HUES64 (cell line): ENCODE data around the gene MYO9B.
"Not testable (repeated sequence)": the region's sequence is repeated elsewhere in the genome, so short reads cannot be mapped to it uniquely, and the experiment has no call there.

Experiments
- H3K27ac ChIP-seq: 2 replicates; pipeline ENCODE4 v1.7.0; 2013; ENCODE audit warnings: low read depth, low read length, inconsistent platforms
- H3K27me3 ChIP-seq: 2 replicates; pipeline ENCODE4 v1.6.1; 2013; ENCODE audit warnings: mild to moderate bottlenecking, low read length; ENCODE audit not compliant: insufficient read depth
- H3K36me3 ChIP-seq: 2 replicates; pipeline ENCODE4 v1.6.1; 2013; ENCODE audit warnings: mild to moderate bottlenecking, low read length; ENCODE audit not compliant: insufficient read depth
- H3K4me1 ChIP-seq: 2 replicates; pipeline ENCODE4 v1.6.1; 2013; ENCODE audit warnings: mild to moderate bottlenecking, low read length, moderate library complexity; ENCODE audit not compliant: insufficient read depth
- H3K4me3 ChIP-seq: 2 replicates; pipeline ENCODE4 v1.5.1; 2013; ENCODE audit warnings: mild to moderate bottlenecking, low read length, moderate library complexity
- H3K9ac ChIP-seq: 2 replicates; pipeline ENCODE4 v1.6.1; 2013; ENCODE audit warnings: mild to moderate bottlenecking, low read depth, low read length
- H3K9me3 ChIP-seq: 2 replicates; pipeline ENCODE4 v1.6.1; 2013; ENCODE audit warnings: low read depth, low read length; ENCODE audit not compliant: insufficient read depth
- WGBS: fragments of 150-250, 120-280 bp; methylation state at CpG from one replicate; pipeline ENCODE4 v1.1.7; 2013; ENCODE audit warnings: missing lambda C conversion rate; 5-methylcytosine and 5-hydroxymethylcytosine counted together

MYO9B gene

DNA sequence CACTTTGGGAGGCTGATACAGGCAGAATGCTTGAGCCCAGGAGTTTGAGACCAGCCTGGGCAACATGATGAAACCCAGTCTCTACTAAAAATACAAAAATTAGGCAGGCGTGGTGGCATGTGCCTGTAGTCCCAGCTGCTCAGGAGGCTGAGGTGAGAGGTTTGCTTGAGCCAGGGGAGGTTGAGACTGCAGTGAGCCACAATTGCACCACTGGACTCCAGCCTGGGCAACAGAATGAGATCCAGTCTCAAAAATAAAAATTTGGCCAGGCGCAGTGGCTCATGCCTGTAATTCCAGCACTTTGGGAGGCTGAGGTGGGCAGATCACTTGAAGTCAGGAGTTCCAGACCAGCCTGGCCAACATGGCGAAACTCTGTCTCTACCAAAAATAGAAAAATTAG lies 19.1 kb downstream of the MYO9B start:
- not testable (repeated sequence) for H3K4me3 ChIP-seq, H3K27me3 ChIP-seq, H3K36me3 ChIP-seq, H3K9me3 ChIP-seq, H3K9ac ChIP-seq, H3K27ac ChIP-seq
- H3K4me1 ChIP-seq = peaks cover 14% of the 10 kb centered on the region
- 96% methylated on average over 3 of the region's 3 CpGs for WGBS

DNA sequence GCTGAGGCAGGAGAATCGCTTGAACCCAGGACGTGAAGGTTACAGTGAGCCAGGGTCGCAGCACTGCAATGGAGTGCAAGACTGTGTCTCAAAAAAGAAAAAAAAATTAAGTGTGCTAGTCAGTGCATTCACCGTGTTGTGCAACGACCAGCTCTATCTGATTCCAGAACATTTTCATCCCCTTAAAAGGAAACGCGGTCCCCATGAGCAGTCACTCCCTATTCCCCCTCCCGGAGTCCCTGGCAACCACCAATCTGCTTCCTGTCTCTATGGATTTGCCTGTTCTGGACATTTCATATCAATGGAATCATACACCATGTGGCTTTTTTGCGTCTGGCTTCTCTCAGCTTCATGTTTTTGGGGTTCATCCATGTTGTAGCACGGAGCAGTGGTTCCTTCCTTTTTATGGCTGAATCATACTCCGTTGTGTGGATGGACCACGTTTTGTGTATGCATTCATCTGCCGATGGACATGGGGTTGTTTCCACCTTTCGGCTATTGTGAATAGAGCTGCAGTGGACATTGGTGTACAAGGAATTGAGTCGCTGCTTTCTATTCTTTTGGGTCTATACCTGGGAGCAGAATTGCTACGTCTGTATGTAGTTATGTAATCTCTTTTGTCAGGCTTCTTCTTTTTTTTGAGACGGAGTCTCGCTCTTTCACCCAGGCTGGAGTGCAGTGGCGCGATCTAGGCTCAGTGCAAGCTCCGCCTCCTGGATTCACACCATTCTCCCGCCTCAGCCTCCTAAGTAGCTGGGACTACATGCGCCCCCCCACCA lies 19.8 kb downstream of the MYO9B start:
- no peaks in the 10 kb centered on the region for H3K9me3 ChIP-seq
- H3K27ac ChIP-seq = no peak overlapping the region
- H3K4me3 ChIP-seq = no peak overlapping the region
- H3K4me1 ChIP-seq = peaks cover 14% of the 10 kb centered on the region
- no peaks in the 10 kb centered on the region for H3K27me3 ChIP-seq
- no peaks in the 10 kb centered on the region for H3K36me3 ChIP-seq
- 93% methylated on average over 23 of the region's 23 CpGs for WGBS
- no peak overlapping the region for H3K9ac ChIP-seq

DNA sequence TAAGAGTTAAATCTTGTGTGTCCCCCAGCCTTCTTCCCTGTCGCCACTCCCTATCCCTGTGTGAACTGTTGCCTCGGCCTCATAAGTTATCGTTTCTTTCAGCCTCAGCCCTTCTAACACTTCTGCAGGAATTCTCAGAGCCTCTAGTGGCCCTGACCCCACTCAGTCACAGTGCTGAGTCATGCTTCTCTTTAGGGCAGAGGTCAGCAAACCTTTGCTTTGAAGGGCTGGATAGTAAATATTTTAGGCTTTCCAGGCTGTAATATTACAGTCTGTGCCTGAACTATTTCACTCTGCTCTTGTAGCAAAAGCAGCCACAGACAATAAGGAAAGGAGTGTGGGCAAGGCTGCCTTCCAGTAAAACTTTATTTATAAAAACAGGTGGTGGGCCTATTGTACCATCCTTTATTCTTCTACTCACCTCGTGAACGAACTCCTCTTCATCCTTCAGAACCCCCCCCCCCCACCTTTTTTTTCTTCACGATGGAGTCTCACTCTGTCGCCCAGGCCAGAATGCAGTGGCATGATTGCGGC lies 22.1 kb downstream of the MYO9B start:
- H3K4me1 ChIP-seq = peaks cover 7% of the 10 kb centered on the region; the same call in 1 of the 2 replicates
- H3K27ac ChIP-seq = peak overlapping the region; percentile 23; the same call in 1 of the 2 replicates
- WGBS = 86% methylated on average over 8 of the region's 8 CpGs
- peak overlapping the region; percentile 43; the same call in 1 of the 2 replicates for H3K9ac ChIP-seq
- H3K9me3 ChIP-seq = no peaks in the 10 kb centered on the region
- no peaks in the 10 kb centered on the region for H3K27me3 ChIP-seq
- no peak overlapping the region for H3K4me3 ChIP-seq
- H3K36me3 ChIP-seq = peaks cover 14% of the 10 kb centered on the region

DNA sequence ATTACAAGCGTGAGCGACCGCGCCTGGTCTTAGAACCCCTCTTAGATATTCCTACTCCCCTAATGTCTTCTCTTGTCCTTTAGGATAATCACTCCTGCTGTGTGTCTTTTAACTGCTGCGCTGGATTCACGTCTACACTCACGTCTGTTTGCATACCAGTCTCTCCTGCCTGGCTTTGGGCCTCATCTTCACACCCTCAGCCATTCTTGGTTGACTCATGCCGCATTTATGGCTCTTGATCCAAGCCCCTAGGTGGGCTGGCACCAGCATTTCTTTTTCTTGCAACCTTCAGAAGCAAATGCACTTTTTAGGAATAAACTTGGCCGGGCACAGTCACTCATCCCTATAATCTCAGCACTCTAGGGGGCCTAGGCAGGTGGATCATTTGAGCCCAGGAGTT lies 22.7 kb downstream of the MYO9B start:
- Histone ChIP-seq H3K4me3 (no peak overlapping the region), H3K9ac (no peak overlapping the region), H3K4me1 (peaks cover 7% of the 10 kb centered on the region; the same call in 1 of the 2 replicates), H3K27ac (no peak overlapping the region), H3K27me3 (no peaks in the 10 kb centered on the region), H3K9me3 (no peaks in the 10 kb centered on the region), H3K36me3 (peaks cover 18% of the 10 kb centered on the region)
- WGBS = 81% methylated on average over 9 of the region's 9 CpGs

DNA sequence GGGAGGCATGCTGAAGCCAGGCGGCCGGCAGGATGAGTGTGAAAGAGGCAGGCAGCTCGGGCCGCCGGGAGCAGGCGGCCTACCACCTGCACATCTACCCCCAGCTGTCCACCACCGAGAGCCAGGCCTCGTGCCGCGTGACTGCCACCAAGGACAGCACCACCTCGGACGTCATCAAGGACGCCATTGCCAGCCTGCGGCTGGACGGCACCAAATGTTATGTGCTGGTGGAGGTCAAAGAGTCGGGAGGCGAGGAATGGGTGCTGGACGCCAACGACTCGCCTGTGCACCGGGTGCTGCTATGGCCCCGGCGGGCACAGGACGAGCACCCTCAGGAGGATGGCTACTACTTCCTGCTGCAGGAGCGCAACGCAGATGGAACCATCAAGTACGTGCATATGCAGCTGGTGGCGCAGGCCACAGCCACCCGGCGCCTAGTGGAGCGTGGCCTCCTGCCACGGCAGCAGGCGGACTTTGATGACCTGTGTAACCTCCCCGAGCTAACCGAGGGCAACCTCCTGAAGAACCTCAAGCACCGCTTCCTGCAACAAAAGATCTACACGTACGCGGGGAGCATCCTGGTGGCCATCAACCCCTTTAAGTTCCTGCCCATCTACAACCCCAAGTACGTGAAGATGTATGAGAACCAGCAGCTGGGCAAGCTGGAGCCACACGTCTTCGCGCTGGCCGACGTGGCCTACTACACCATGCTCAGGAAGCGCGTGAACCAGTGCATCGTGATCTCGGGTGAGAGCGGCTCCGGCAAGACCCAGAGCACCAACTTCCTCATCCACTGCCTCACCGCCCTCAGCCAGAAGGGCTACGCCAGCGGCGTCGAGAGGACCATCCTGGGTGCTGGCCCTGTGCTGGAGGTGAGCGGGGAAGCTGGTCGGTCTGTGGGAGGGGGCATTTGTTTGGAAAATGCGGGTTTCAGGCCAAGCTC lies 26.4 kb downstream of the MYO9B start:
- H3K36me3 ChIP-seq = peaks cover 30% of the 10 kb centered on the region
- 97% methylated on average over 59 of the region's 59 CpGs for WGBS
- H3K4me3 ChIP-seq = no peak overlapping the region
- no peaks in the 10 kb centered on the region for H3K27me3 ChIP-seq
- no peaks in the 10 kb centered on the region for H3K9me3 ChIP-seq
- no peak overlapping the region for H3K27ac ChIP-seq
- H3K4me1 ChIP-seq = peaks cover 7% of the 10 kb centered on the region; the same call in 1 of the 2 replicates
- no peak overlapping the region for H3K9ac ChIP-seq

DNA sequence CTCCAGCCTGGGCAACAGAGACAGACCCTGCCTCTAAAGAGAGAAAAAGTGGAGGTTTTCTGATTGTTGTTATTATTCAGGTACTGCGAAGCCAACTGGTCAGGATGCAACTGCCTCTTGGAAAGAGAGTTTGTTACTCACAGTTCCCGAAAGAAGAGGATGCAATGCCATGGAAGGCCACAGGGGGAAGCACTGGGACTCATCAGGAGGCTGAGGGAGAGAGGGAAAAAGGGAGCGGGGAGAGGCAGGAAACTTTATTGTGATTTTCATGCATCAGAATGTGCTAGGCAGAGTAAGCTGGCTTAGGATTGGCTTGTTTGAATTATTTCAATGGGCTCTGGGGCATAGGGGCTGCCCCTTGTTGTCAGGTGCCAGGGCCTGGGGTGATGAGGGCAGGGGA lies 27.6 kb downstream of the MYO9B start:
- Histone ChIP-seq H3K36me3 (peaks cover 33% of the 10 kb centered on the region), H3K4me3 (no peak overlapping the region), H3K9ac (no peak overlapping the region), H3K4me1 (peaks cover 3% of the 10 kb centered on the region; the same call in 1 of the 2 replicates), H3K27me3 (no peaks in the 10 kb centered on the region), H3K27ac (no peak overlapping the region), H3K9me3 (no peaks in the 10 kb centered on the region)
- 92% methylated on average over 3 of the region's 3 CpGs for WGBS

DNA sequence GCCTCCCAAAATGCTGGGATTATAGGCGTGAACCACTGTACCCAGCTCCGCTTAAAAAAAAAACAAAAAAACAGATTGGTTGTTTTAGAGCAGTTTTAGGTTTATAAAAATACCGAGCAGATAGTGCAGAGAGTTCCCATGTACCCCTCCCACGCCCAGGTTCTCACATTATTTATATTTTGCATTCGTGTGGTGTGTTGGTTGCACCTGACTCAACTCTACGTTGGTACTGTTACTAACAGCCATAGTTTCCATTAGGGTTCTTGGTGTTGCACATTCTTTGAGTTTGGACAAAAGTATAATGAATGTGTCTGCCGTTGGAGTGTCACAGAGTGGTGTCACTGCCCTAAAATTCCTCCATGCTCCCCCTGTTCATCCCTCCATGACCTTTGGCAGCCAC lies 29.1 kb downstream of the MYO9B start:
- Histone ChIP-seq H3K36me3 (peaks cover 36% of the 10 kb centered on the region), H3K27me3 (no peaks in the 10 kb centered on the region), H3K9me3 (no peaks in the 10 kb centered on the region), H3K4me1 (peaks cover 3% of the 10 kb centered on the region; the same call in 1 of the 2 replicates), H3K9ac (no peak overlapping the region), H3K4me3 (no peak overlapping the region), H3K27ac (no peak overlapping the region)
- WGBS = 91% methylated on average over 7 of the region's 7 CpGs

DNA sequence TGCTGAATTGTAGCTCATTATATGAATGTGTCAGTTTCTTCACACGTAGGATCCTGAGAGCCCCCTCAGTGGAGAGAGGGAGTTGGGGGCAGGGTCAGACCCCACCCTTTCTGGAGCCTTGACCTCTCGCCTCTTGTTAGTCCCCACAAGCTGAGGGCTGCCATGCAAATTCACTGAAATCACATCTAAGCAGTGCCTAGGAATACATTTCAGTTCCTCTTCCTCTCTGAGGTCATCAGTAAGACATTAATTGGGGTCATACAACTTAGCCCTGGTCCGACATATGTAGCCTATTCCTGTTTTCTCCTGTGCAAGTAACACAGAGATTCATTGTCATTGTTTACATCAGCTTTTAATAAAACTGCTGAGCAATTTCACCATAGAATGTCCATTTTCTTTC lies 30.0 kb downstream of the MYO9B start:
- Histone ChIP-seq H3K36me3 (peaks cover 36% of the 10 kb centered on the region), H3K9me3 (no peaks in the 10 kb centered on the region), H3K27me3 (no peaks in the 10 kb centered on the region), H3K27ac (no peak overlapping the region), H3K9ac (no peak overlapping the region), H3K4me1 (peaks cover 3% of the 10 kb centered on the region; the same call in 1 of the 2 replicates), H3K4me3 (no peak overlapping the region)
- 87% methylated on average over 3 of the region's 3 CpGs for WGBS

DNA sequence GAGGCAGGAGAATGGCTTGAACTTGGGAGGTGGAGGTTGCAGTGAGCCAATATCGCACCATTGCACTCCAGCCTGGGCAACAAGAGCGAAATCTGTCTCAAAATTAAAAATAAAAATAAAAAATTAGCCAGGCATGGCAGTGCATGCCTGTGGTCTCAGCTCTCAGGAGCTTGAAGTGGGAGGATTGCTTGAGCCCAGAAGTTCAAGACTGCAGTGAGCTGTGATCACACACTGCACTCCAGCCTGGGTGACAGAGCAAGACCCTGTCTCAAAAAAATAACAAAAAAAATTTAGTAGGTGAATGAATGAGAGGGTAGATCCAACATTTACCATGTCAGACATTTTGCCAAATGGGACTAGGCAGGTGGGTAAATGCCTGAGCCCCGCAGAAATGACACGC lies 31.4 kb downstream of the MYO9B start:
- not testable (repeated sequence) for H3K4me3 ChIP-seq, H3K27me3 ChIP-seq, H3K9me3 ChIP-seq, H3K4me1 ChIP-seq, H3K9ac ChIP-seq
- 77% methylated on average over 4 of the region's 4 CpGs for WGBS
- Histone ChIP-seq H3K27ac (0 out of 2 replicates have a peak overlapping the region, but pooled peaks have one; percentile 41), H3K36me3 (peaks cover 37% of the 10 kb centered on the region)

DNA sequence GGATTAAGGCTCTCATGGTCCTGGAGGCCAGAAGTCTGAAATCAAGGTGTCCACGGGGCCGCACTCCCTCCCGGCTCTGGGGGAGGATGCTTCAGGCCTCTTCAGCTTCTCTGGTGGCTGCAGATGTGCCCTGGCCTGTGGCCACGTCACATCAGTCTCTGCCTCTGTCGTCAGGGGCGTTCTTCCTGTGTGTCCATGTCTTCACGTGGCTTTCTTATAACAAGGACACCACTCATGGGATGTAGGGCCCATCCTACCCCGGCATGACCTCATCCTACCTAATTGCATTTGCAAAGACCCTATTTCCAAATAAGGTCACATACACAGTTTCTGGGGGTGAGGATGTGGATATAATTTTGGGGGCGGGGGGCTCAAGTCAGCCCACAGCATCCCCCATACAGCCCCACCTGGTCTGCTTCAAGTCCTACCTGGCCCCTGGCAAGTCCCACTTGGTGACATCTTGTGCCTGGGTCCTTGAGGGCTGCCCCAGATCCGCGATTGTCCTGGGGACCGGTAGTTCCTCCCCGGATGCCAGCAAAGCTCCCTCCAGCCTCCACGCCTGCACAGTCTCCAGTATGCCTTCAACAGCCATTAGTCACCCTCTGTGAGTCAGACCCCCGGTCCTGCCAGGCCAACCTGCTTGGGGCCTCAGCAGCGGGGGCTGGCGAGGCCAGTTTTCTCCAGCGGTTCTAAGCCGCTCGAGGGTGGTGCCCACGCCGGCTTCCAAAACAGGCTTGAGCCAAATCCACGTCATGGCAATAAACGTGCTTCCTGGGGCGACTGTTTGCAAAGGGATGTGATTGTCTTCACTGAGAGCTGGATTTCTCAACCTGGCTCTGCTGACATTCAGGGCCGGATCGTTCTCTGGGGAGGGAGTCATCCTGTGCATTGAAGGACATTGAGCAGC lies 32.2 kb downstream of the MYO9B start:
- Histone ChIP-seq H3K36me3 (peaks cover 29% of the 10 kb centered on the region), H3K9me3 (no peaks in the 10 kb centered on the region), H3K4me1 (peaks cover 3% of the 10 kb centered on the region; the same call in 1 of the 2 replicates), H3K27ac (0 out of 2 replicates have a peak overlapping the region, but pooled peaks have one; percentile 41), H3K27me3 (no peaks in the 10 kb centered on the region), H3K4me3 (no peak overlapping the region), H3K9ac (no peak overlapping the region)
- WGBS = 82% methylated on average over 27 of the region's 27 CpGs
